Activated naive CD8-positive, alpha-beta T cell treated with anti-CD3 and anti-CD28 coated beads, Interleukin-2, amount 10 ng/mL, durations not matched to agents 7 days and 5 days (primary cell): ENCODE measurements around the gene PRDM16. TPM values are rescaled to one million over a fixed set of nuclear protein-coding genes. Genes with fewer than 3 reads are reported as not detected.

Experiments
- ATAC-seq: fragments of 150-1000 bp; cut with Tn5 transposase; one replicate; pipeline ENCODE4 v1.10.0; 2021; ENCODE audit warnings: low read depth, moderate library complexity
- POLR2A ChIA-PET: fragments of 350-600 bp; sonication (Branson Sonifier 250); formaldehyde crosslinking; loops from one replicate; lab custom pipeline; 2021; ENCODE audit warnings: antibody characterized with exemption; lab: Charles Lee
- DNase-seq: peaks from one replicate; pipeline ENCODE4 v3.0.0; 2021
- H3K27ac Mint-ChIP-seq: one replicate; pipeline ENCODE4 v1.8.0; 2022; ENCODE audit warnings: mild to moderate bottlenecking, mixed read lengths
- H3K27me3 Mint-ChIP-seq: one replicate; pipeline ENCODE4 v1.8.0; 2022; ENCODE audit warnings: mild to moderate bottlenecking, moderate library complexity, mixed read lengths
- H3K36me3 Mint-ChIP-seq: one replicate; pipeline ENCODE4 v1.8.0; 2021; ENCODE audit warnings: mild to moderate bottlenecking, mixed read lengths
- H3K4me1 Mint-ChIP-seq: one replicate; pipeline ENCODE4 v1.8.0; 2021; ENCODE audit warnings: mixed read lengths
- H3K4me3 Mint-ChIP-seq: one replicate; pipeline ENCODE4 v1.8.0; 2022; ENCODE audit warnings: mild to moderate bottlenecking, moderate library complexity, mixed read lengths
- H3K9me3 Mint-ChIP-seq: one replicate; pipeline ENCODE4 v1.8.0; 2021; ENCODE audit warnings: mixed read lengths
- total RNA-seq, 2 experiments: library from RNA; stranded (reverse); gene quantifications; one replicate each; pipeline ENCODE4 v1.2.3, GENCODE V29; 2021

PRDM16 gene
- total RNA-seq, 2 experiments from 2014 or later = not detected

DNA sequence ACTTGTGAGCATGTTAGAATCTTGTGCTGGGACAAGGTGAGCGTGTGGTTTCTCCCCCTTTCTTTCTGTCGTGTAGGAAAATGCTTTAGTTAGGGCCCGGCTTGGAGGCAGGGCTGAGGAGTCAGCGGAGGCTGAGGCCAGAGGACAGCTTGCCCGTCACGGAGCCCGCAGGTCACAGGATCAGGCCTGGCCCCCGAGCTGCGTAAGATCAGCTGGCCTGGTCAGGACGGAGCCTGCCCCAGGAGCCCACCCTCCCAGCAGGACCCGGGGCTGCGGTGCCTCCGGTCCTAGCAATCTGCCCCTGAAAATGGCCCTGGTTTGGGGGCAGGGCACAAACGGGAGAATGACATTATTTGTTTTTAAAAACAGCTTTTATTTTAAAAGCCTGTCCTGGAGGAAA is 52.0 kb downstream of the PRDM16 start:
- Mint-ChIP-seq H3K4me3 (no peak overlapping the region), H3K4me1 (no peaks in the 10 kb centered on the region), H3K27ac (no peak overlapping the region), H3K9me3 (no peaks in the 10 kb centered on the region), H3K27me3 (no peaks in the 10 kb centered on the region), H3K36me3 (no peaks in the 10 kb centered on the region)
- no peak for ATAC-seq
- POLR2A ChIA-PET = no interaction called here
- no peak for DNase-seq

DNA sequence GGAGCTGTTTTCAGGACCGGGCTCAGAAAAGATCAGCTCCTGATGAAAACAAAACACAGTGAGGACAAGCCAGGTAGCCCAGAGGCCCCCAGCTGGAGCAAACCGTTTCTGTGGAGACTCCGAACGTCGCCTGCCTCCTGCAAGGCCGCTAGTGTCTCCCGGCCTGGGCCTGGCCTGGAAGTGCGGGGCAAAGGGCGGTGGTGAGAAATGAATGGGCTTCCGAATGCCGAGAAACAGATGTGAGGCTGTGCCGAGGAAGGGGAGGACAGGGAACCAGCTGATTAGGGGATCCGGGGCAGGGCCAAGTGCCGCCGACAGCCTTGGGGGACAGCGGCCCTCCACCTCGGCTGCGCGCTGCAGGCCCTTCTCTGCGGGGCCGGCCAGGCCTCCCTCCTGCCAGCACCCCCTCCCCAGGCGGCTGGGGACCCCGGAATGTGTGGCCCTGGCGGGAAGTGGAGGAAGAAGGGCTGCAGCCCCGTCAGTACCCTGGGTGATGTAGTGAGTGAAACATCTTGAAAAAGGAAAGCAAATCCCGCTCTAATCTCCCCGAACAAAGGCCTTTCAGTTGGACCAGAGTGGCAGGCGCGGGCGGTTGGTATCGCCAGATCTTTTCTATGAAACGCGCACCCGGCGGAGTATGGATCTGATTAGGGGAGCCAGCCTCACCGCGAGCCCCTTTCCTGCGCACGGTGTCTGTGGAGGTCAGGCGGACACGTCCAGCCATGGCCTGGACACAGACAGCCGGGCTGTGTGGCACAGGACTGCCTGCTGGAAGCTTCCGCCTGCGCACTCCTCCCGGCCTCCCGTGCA is 52.6 kb downstream of the PRDM16 start:
- Mint-ChIP-seq H3K4me3 (no peak overlapping the region), H3K36me3 (no peaks in the 10 kb centered on the region), H3K27ac (no peak overlapping the region), H3K9me3 (no peaks in the 10 kb centered on the region), H3K27me3 (no peaks in the 10 kb centered on the region), H3K4me1 (no peaks in the 10 kb centered on the region)
- DNase-seq (no peak), ATAC-seq (no peak)
- POLR2A ChIA-PET = no interaction called here

DNA sequence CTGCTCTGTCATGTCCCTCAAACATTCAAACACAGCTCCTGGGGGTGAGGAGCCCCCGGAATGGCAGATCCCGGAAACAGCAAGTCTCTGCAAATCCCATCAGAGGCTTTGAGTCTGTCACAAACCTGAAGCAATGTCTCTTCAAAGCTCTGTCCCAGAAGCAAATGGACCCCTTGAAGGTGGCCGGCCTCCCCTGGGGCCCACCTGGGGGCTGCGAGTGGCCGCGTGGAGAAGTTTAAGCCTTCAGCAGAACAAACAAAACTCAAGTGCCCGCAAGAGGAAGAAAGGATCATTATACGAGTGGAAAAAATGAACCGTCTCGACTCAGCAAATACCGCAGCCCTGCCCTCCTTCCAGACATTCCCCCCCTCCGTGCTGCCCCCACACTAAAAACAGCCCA is 53.3 kb downstream of the PRDM16 start:
- no peaks in the 10 kb centered on the region for H3K36me3 Mint-ChIP-seq
- no peak overlapping the region for H3K27ac Mint-ChIP-seq
- ATAC-seq (no peak), DNase-seq (no peak)
- H3K4me1 Mint-ChIP-seq = no peaks in the 10 kb centered on the region
- H3K27me3 Mint-ChIP-seq = no peaks in the 10 kb centered on the region
- no peak overlapping the region for H3K4me3 Mint-ChIP-seq
- H3K9me3 Mint-ChIP-seq = no peaks in the 10 kb centered on the region
- POLR2A ChIA-PET = no interaction called here

DNA sequence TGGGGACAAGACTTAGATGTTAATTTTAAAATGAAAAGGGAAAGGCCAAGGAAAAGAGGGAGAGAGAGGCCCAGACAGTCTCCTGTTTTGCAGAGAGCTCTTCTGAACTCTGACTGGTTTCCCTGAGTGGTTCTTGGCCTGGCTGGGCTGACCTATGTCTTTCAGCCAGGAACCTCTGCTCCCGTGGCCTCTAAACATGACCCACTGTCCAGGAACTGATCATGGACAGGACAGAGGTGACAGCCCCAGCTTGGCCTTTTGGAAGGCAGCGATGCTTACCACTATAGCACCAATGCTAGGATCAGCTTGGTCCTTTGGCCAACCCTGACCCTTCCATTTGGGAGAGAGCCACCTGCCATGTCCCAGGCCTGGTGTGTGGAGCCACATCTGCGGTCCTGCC is 55.2 kb downstream of the PRDM16 start:
- no peak overlapping the region for H3K27ac Mint-ChIP-seq
- no peaks in the 10 kb centered on the region for H3K9me3 Mint-ChIP-seq
- POLR2A ChIA-PET = no interaction called here
- no peak for DNase-seq
- ATAC-seq = no peak
- H3K4me3 Mint-ChIP-seq = no peak overlapping the region
- no peaks in the 10 kb centered on the region for H3K36me3 Mint-ChIP-seq
- no peaks in the 10 kb centered on the region for H3K4me1 Mint-ChIP-seq
- H3K27me3 Mint-ChIP-seq = no peaks in the 10 kb centered on the region

DNA sequence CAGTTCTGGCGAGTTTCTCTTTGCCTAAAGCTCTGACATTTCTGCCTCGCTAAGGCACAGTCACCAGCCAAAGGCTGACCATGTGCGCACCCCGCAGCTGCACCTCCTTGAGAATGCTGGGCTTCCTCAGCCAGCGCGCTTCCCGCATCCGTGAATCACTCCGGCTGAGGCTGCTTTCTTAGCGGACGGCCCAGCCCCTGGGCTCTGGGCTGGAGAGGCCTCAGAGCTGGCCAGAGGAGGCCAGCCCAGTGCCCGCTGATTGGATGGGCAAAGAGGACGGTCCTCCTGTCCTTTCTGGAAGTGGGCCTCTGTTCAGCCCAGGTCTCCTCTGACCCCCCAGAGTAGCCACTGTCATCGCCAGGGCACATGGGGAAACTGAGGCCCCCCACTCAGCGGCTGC is 56.1 kb downstream of the PRDM16 start:
- Mint-ChIP-seq H3K36me3 (no peaks in the 10 kb centered on the region), H3K4me3 (no peak overlapping the region), H3K4me1 (no peaks in the 10 kb centered on the region), H3K27me3 (no peaks in the 10 kb centered on the region), H3K9me3 (no peaks in the 10 kb centered on the region), H3K27ac (no peak overlapping the region)
- ATAC-seq = no peak
- DNase-seq = no peak
- POLR2A ChIA-PET = no interaction called here

DNA sequence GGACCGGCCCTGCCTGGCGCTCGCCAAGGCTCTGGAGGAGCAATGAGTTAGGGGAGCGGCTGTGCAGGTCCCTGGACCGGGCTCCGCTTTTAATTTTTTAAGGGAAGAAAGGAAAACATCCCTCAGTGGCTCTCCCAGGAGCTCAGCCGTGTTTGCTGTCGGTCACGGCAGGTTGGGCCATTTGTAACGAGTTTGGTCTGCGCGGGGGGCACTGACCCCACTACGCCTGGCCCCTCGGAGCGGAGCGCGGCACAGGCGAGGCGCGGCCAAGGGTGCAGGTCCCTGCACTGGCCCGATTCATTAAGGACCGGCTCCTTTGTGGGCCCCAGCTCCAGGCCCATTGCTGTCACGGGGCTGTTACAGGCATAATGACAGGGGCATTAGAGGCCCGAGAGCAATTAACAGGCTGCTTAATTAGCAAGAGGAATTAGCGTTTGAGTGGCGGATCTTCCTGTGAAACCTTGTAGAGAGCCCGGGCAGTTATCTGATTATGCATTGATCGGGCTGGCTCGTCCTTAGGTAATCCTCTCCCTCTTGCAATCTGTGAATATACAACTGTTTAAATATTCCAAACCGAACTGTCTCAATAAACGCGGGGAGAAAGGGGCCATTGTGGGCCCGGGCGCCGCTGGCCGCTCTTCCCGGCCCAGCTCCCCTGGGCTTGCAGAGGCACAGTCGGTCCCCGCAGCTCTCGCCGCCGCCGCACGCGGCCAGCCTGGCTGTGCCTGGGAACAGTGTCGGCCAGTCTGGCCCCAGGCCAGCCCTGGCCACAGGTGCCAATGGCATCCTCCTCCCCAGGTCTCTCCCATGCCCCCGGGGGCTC is 56.8 kb downstream of the PRDM16 start:
- Mint-ChIP-seq H3K27me3 (no peaks in the 10 kb centered on the region), H3K4me1 (no peaks in the 10 kb centered on the region), H3K36me3 (no peaks in the 10 kb centered on the region), H3K4me3 (no peak overlapping the region), H3K9me3 (no peaks in the 10 kb centered on the region), H3K27ac (no peak overlapping the region)
- POLR2A ChIA-PET = no interaction called here
- DNase-seq (no peak), ATAC-seq (no peak)

DNA sequence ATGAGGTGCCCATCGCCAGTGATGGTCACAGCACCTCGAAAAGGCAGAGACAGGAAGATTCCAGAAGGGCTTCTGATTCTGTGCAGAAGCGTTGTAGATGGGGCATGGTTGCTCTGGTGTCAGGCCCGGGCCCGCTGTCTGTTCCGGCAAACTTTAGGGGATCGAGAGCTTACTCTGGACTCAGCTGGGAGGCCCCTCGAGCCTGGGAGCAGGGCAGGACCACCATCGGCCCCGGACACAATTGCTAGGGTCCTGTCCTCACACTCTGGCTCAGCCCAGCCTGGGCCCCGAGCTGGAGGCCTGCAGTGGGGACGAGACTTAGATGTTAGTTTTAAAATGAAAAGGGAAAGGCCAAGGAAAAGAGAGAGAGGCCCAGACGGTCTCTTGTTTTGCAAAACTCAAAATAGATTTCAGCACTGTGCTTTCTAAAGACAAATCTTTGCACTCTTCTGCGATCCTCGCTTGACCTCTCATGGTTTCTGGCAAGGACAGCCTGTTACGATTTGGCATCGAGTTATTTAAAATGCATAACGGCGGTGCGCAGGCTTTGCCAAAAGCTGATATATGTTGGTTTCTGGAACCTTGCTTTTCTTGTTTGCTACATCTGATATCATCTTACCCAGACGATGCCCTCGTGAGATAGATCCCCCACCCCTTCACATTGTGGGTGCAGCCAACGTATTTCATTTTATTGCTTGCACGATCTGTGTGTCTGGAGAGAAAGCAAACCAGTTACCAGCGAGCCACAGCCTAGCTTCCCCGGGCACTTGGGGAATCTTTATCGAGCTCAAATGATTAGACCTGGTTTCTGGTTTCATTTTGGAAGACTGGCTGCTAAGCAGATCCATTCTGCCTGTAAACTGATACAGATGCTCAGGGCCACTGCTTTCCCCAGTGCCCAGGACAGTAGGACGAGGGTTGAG is 58.0 kb downstream of the PRDM16 start:
- Mint-ChIP-seq H3K27ac (no peak overlapping the region), H3K27me3 (no peaks in the 10 kb centered on the region), H3K9me3 (no peaks in the 10 kb centered on the region), H3K4me1 (no peaks in the 10 kb centered on the region), H3K4me3 (no peak overlapping the region), H3K36me3 (no peaks in the 10 kb centered on the region)
- no peak for DNase-seq
- ATAC-seq = no peak
- POLR2A ChIA-PET = no interaction called here

DNA sequence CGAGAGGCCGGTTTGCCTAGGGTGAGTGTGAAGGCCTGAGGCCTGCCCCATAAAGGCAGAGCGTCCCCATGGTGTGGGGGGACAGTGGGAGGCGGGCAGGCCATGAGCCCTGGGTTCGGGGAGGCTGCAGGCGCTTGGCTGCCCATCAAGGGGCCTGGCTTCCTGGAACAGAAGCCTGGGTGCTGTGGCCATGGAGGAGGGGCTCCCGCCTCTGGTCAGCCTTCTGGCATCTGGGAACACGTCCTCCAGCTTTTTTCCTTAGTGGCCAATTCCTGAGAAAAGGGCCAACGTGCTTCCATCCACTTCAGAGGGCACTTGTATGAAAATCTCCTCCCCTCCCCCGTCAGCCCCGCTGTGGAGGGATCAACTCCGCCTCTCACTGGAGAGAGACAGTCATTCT is 58.7 kb downstream of the PRDM16 start:
- no peaks in the 10 kb centered on the region for H3K4me1 Mint-ChIP-seq
- no peak overlapping the region for H3K27ac Mint-ChIP-seq
- no peaks in the 10 kb centered on the region for H3K27me3 Mint-ChIP-seq
- H3K36me3 Mint-ChIP-seq = no peaks in the 10 kb centered on the region
- DNase-seq = no peak
- H3K4me3 Mint-ChIP-seq = no peak overlapping the region
- H3K9me3 Mint-ChIP-seq = no peaks in the 10 kb centered on the region
- POLR2A ChIA-PET = no interaction called here
- ATAC-seq = no peak

DNA sequence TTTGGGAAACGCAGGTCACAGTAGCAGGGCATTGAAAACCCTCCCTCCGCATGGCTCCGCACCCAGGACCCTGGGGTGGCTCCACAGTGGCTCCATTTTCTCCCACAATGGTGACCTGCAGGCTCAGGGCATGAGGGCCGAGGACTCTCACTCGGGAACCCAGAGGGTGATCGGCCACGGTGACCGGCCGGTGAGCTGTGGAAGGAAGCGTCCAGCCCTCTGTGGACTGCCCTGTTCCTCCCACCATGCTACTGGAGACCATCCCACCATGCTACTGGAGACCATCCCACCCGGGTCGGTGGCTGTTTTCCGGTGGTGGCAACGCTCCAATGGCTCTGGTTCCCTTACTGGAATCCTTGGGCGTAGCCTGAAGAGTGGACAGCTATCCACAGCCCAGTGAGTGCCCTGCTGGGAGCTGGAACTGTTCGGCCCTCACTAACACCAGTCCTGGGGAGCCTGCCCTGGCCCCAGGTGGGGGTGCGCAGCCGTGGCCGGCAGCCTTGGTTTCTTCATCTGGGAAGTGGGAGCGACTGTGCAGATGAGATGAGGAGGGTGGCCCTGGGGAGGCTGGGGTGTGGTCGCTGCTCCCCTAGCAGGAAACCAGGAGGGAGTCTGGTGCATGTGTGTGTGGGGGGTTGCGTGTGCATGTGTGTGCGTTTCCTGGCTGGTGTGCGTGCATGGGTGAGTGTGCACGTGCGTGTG is 59.6 kb downstream of the PRDM16 start:
- Mint-ChIP-seq H3K36me3 (no peaks in the 10 kb centered on the region), H3K27ac (no peak overlapping the region), H3K4me3 (no peak overlapping the region), H3K9me3 (no peaks in the 10 kb centered on the region), H3K4me1 (no peaks in the 10 kb centered on the region), H3K27me3 (no peaks in the 10 kb centered on the region)
- DNase-seq (no peak), ATAC-seq (no peak)
- POLR2A ChIA-PET = no interaction called here

DNA sequence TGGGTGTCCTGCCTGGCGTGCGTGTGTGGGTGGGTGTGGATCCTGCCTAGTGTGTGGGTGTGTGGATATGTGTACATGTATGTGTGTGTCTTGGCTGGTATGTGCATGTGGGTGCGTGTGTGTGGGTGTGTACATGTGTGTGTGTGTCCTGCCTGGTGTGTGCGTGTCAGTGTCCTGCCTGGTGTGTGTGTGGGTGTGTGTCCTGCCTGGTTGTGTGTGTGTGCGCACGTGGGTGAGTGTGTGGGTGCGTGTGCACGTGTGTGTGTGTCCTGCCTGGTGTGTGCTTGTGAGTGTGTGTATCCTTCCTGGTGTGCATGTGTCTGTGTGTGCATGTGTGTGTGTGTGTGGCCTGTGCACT is 60.1 kb downstream of the PRDM16 start:
- ATAC-seq (no peak), DNase-seq (no peak)
- H3K9me3 Mint-ChIP-seq = no peaks in the 10 kb centered on the region
- H3K4me1 Mint-ChIP-seq = no peaks in the 10 kb centered on the region
- POLR2A ChIA-PET = no interaction called here
- no peaks in the 10 kb centered on the region for H3K36me3 Mint-ChIP-seq
- no peak overlapping the region for H3K4me3 Mint-ChIP-seq
- no peaks in the 10 kb centered on the region for H3K27me3 Mint-ChIP-seq
- no peak overlapping the region for H3K27ac Mint-ChIP-seq

DNA sequence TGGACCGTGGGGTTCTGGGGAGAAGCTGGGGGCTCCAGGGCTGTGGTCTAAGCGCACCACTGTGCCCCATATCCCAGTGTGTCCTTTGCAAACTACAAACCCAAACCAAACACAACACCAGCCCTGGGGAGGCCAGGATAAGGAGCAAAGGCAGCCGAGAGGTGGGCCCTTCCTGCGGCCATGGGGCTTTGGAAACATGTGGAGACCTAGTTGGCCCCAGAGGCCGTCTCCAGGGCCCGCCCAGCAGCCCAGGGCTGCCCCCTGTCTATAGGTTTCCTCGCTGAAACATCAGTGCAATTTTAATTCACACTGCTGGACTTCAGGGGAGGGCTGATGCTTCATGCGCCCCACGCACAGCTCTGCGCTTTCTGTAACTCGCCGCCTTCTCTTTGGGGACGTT is 61.3 kb downstream of the PRDM16 start:
- no peak overlapping the region for H3K27ac Mint-ChIP-seq
- no peak for ATAC-seq
- DNase-seq = no peak
- no peak overlapping the region for H3K4me3 Mint-ChIP-seq
- no peaks in the 10 kb centered on the region for H3K36me3 Mint-ChIP-seq
- H3K9me3 Mint-ChIP-seq = no peaks in the 10 kb centered on the region
- H3K4me1 Mint-ChIP-seq = no peaks in the 10 kb centered on the region
- POLR2A ChIA-PET = no interaction called here
- H3K27me3 Mint-ChIP-seq = no peaks in the 10 kb centered on the region

DNA sequence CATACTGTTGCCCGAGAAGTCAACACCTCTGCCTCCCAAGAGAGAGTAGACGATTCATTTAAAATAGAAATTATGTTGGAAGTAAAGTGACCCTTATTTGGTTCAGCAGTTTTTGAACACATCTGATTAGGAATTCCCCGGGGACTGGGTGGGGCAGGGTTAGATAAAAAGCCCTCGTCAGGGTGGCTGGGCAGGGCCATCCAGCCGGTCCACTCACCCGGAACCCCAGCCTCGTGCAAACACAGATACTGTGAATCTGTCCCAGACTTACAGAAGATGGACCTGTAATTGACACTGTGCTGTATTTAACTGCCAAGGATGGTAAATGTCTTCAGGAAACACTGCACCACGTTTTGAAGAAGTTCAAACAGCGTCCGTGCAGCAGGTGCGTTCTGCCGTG is 63.7 kb downstream of the PRDM16 start:
- Mint-ChIP-seq H3K9me3 (no peaks in the 10 kb centered on the region), H3K27ac (no peak overlapping the region), H3K36me3 (no peaks in the 10 kb centered on the region), H3K4me3 (no peak overlapping the region), H3K4me1 (no peaks in the 10 kb centered on the region), H3K27me3 (no peaks in the 10 kb centered on the region)
- POLR2A ChIA-PET = no interaction called here
- no peak for DNase-seq
- ATAC-seq = no peak

DNA sequence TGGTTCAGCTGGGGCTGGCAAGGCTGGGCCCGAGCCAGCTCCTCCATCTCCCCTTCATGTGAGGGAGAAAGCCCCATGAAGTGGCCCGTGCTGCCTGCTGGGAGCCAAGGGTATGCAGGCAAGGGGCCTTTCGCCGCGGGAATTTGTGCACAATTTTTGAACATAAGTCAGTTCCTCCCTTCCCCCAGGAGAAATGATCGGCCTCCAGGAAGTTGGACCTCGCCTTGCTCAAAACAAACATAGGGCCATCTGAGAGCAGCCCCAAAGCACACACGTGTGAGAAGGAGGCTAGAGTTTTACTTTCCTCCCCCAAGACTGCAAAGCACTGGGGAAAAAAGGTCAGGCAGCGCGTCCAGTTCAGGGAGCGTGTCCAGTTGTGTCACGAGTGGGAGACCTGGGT is 64.7 kb downstream of the PRDM16 start:
- no peaks in the 10 kb centered on the region for H3K9me3 Mint-ChIP-seq
- POLR2A ChIA-PET = no interaction called here
- DNase-seq = no peak

More for the DNA sequence above, 64.7 kb downstream of the PRDM16 start:
- Mint-ChIP-seq H3K36me3 (no peaks in the 10 kb centered on the region), H3K27me3 (no peaks in the 10 kb centered on the region), H3K27ac (no peak overlapping the region), H3K4me1 (no peaks in the 10 kb centered on the region), H3K4me3 (no peak overlapping the region)
- ATAC-seq = no peak
